Mucosa of rectum (tissue), 2 donors: ENCODE data around the gene HNRNPA0.

Experiments used
- H3K27ac ChIP-seq, 2 donors: one replicate each; pipeline ENCODE4 v1.7.0; 2013; ENCODE audit warnings: inconsistent platforms in 2 of 2, low read depth in 2 of 2, low read length in 2 of 2
- H3K27me3 ChIP-seq, 2 donors: one replicate each; pipeline ENCODE4 v1.7.0; 2013; ENCODE audit warnings: low read length in 2 of 2; ENCODE audit not compliant: control insufficient read depth in 2 of 2, insufficient read depth in 2 of 2
- H3K36me3 ChIP-seq, 2 donors: one replicate each; pipeline ENCODE4 v1.7.0; 2013; ENCODE audit warnings: low read length in 2 of 2; ENCODE audit not compliant: control insufficient read depth in 2 of 2, insufficient read depth in 2 of 2
- H3K4me1 ChIP-seq, 2 donors: one replicate each; pipeline ENCODE4 v1.7.0; 2013; ENCODE audit warnings: low read length in 2 of 2, mild to moderate bottlenecking in 1 of 2; ENCODE audit not compliant: control insufficient read depth in 2 of 2, insufficient read depth in 2 of 2
- H3K4me3 ChIP-seq, 2 donors: one replicate each; pipeline ENCODE4 v1.7.0; 2013; ENCODE audit warnings: low read length in 2 of 2
- H3K9ac ChIP-seq, 2 donors: one replicate each; pipeline ENCODE4 v1.7.0; 2013; ENCODE audit warnings: low read length in 2 of 2, low read depth in 1 of 2, mild to moderate bottlenecking in 1 of 2
- H3K9me3 ChIP-seq, 2 donors: one replicate each; pipeline ENCODE4 v1.7.0; 2013; ENCODE audit warnings: low read length in 2 of 2; ENCODE audit not compliant: control insufficient read depth in 2 of 2
- donor health status: healthy.
- donor health status: Normal muscosa, but diverticular disease.

HNRNPA0 gene

DNA sequence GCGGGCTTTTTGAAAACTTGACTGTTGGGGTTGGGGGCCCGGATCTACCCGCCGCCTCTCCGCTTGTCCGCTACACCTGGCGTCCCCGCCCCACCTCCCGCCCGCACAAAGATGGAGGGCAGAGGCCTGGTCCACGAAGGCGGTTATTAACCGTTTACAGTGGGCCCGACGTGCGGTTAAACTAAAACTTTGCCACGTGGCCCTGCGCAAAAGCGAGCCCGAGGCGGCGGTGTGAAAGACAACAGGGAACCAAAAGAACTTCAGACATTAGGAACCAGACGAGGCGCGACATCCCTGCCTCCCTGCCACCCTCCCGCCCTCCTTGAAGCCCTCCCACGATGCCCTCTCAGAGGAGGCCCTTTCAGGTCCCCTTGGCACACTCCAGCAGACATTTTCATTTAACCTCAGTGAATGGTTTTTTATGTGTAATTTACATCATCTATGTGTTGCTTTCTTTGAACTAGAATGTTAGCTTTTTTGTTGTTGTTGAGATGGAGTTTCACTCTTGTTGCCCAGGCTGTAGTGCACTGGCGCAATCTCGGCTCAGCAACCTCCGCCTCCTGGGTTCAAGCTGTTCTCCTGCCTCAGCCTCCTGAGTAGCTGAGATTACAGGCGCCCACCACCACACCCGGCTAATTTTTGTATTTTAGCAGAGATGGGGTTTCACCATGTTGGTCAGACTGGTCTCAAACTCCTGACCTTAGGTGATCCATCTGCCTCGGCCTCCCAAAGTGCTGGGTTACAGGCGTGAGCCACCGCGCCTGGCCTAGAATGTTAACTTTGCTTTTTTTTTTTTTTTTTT is 999 bp upstream of the HNRNPA0 start:
- H3K27me3 ChIP-seq, result no peaks in the 10 kb centered on the region
- peak overlapping the region; percentile 88 to 98 for H3K9ac ChIP-seq
- H3K27ac ChIP-seq, result peak overlapping the region; percentile 99 to 100
- no peaks in the 10 kb centered on the region for H3K9me3 ChIP-seq
- H3K4me3 ChIP-seq, result peak overlapping the region; percentile 90 to 91
- peaks cover 0 to 4% of the 10 kb centered on the region in 2 donors for H3K36me3 ChIP-seq
- peaks cover 13 to 15% of the 10 kb centered on the region in 2 donors for H3K4me1 ChIP-seq

- Histone ChIP-seq H3K9ac (peak overlapping the region; percentile 88 to 98), H3K27me3 (no peaks in the 10 kb centered on the region), H3K4me1 (peaks cover 15 to 19% of the 10 kb centered on the region in 2 donors), H3K27ac (peak overlapping the region; percentile 99 to 100), H3K4me3 (peak overlapping the region; percentile 90 to 91), H3K36me3 (peaks cover 0 to 4% of the 10 kb centered on the region in 2 donors), H3K9me3 (no peaks in the 10 kb centered on the region)
Observed at GRCh38 chr5:137753691-137754187, 424 bp downstream of the HNRNPA0 start.

- Histone ChIP-seq H3K4me3 (peak overlapping the region; percentile 90 to 91), H3K27ac (peak overlapping the region; percentile 99 to 100), H3K27me3 (no peaks in the 10 kb centered on the region), H3K9me3 (no peaks in the 10 kb centered on the region), H3K4me1 (peaks cover 15 to 19% of the 10 kb centered on the region in 2 donors), H3K36me3 (peaks cover 0 to 4% of the 10 kb centered on the region in 2 donors), H3K9ac (peak overlapping the region; percentile 88 to 98)
Observed at GRCh38 chr5:137752905-137753690, 1.1 kb downstream of the HNRNPA0 start.

DNA sequence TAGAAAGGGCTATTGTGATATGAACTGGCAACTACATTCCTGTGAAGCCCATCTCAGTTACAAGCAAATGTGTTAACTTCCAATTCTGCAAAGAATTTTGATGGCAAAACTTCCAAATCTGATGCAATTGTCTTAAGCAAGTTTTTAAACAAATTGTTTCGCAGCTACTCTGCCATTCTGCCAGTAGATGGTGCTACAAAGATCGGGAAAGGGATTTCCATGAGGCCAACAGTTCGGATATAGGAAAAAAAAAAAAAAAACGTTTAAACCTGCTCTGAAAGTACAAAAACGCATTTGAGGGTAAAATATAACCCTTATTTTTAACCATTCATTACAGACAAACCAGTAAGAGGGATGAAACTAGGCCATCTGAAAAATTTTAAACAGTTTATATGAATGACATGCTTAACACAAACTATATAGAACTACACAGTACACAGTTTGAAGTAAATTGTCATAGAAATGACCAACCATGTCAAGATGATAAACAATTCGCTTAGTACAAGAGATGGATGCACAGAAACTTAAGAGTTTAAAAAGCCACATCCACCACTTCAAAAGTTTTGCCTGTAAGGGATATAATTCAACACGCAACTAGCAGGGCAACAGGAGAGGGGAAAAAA is 2.2 kb downstream of the HNRNPA0 start:
- H3K4me3 ChIP-seq, result peak overlapping the region; percentile 90 to 91
- H3K4me1 ChIP-seq, result peaks cover 15 to 19% of the 10 kb centered on the region in 2 donors
- H3K27ac ChIP-seq, result no peak overlapping the region
- peak overlapping the region; percentile 2 to 88 for H3K9ac ChIP-seq
- H3K36me3 ChIP-seq, result peaks cover 0 to 4% of the 10 kb centered on the region in 2 donors
- H3K27me3 ChIP-seq, result no peaks in the 10 kb centered on the region
- no peaks in the 10 kb centered on the region for H3K9me3 ChIP-seq

- peaks cover 15 to 19% of the 10 kb centered on the region in 2 donors for H3K4me1 ChIP-seq
- H3K36me3 ChIP-seq, result peaks cover 0 to 4% of the 10 kb centered on the region in 2 donors
- no peak overlapping the region for H3K9ac ChIP-seq
Observed at GRCh38 chr5:137750436-137750835, 3.7 kb downstream of the HNRNPA0 start.

DNA sequence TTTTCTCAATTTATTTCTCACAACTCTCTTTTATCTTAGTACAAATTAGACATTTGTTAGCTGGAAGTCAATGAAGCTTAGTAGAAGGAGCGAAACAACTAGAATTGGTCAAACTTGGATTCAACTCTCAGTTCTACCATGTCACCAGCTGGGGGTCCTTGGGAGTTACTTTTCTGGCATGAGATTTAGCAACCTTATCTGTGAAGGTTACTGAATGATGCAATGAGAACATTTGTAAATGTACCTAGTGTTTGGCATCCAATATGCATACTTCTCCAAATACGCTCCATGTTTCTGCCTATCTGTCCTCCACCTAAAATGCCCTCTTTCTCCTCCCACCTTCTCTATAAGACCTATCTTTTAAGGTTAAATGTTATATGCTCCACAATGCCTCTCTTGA is 6.3 kb downstream of the HNRNPA0 start:
- H3K27me3 ChIP-seq, result no peaks in the 10 kb centered on the region
- peaks cover 0 to 4% of the 10 kb centered on the region in 2 donors for H3K36me3 ChIP-seq
- H3K27ac ChIP-seq, result no peak overlapping the region
- no peaks in the 10 kb centered on the region for H3K9me3 ChIP-seq
- no peak overlapping the region for H3K4me3 ChIP-seq
- no peak overlapping the region for H3K9ac ChIP-seq
- H3K4me1 ChIP-seq, result peaks cover 15 to 16% of the 10 kb centered on the region in 2 donors

More at GRCh38 chr5:137750436-137750835, 3.7 kb downstream of the HNRNPA0 start:
- Histone ChIP-seq H3K4me3 (no peak overlapping the region), H3K9me3 (no peaks in the 10 kb centered on the region), H3K27me3 (no peaks in the 10 kb centered on the region), H3K27ac (no peak overlapping the region)

DNA sequence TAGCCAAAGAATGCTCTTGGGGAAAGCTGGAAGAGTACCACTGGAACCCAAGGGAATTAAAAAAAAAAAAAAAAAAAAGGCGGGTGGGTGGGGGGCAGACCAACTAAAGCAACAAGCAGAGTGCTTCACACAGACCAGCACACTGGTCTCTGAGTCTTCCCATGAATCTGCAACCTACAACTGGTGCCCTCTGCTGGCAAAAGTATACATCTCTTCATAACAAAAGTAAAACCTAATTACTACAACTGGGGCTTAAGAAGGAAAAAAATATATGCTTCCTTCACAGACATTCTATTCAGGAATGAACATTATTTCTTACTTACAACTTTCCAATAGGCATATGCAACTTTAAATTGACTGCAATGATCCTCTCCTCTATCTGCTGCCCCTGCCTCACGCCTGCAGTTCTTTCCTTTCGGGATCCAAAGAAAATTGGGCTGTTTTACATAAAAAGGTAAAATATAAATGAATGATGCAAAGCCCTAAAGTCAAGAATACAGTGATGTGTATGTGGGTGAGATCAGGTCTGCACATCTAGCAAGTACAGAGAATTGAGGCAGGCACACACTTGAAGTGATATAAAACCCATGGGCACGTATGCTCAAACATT is 11.0 kb downstream of the HNRNPA0 start:
- Histone ChIP-seq H3K4me3 (no peak overlapping the region), H3K4me1 (no peaks in the 10 kb centered on the region), H3K9me3 (no peaks in the 10 kb centered on the region), H3K9ac (no peak overlapping the region), H3K36me3 (no peaks in the 10 kb centered on the region), H3K27ac (no peak overlapping the region), H3K27me3 (no peaks in the 10 kb centered on the region)

- peaks cover 0 to 6% of the 10 kb centered on the region in 2 donors for H3K4me1 ChIP-seq
- H3K27me3 ChIP-seq, result no peaks in the 10 kb centered on the region
- no peak overlapping the region for H3K27ac ChIP-seq
- no peaks in the 10 kb centered on the region for H3K36me3 ChIP-seq
- no peak overlapping the region for H3K4me3 ChIP-seq
- no peaks in the 10 kb centered on the region for H3K9me3 ChIP-seq
- no peak overlapping the region for H3K9ac ChIP-seq
Observed at GRCh38 chr5:137741718-137742117, 12.4 kb downstream of the HNRNPA0 start.

- Histone ChIP-seq H3K4me3 (no peak overlapping the region), H3K9me3 (no peaks in the 10 kb centered on the region), H3K36me3 (no peaks in the 10 kb centered on the region), H3K27ac (no peak overlapping the region), H3K27me3 (no peaks in the 10 kb centered on the region), H3K4me1 (peaks cover 10 to 19% of the 10 kb centered on the region in 2 donors), H3K9ac (no peak overlapping the region)
Observed at GRCh38 chr5:137739737-137740136, 14.4 kb downstream of the HNRNPA0 start.
